ELR (cell line): ENCODE measurements around the gene MRFAP1.
A peak's percentile ranks its signal among the peaks of the same experiment; 100 is the strongest.
"Not testable (repeated sequence)": the region's sequence is repeated elsewhere in the genome, so short reads cannot be mapped to it uniquely, and the experiment has no call there.

Source experiments
- DNase-seq: peaks from one replicate; pipeline ENCODE4 v3.0.0-alpha.2; 2015; ENCODE audit warnings: low read depth

MRFAP1 gene

GRCh38 chr4:6634746-6635145 lies 5.7 kb upstream of the MRFAP1 start:
- DNase-seq, result no peak

DNA sequence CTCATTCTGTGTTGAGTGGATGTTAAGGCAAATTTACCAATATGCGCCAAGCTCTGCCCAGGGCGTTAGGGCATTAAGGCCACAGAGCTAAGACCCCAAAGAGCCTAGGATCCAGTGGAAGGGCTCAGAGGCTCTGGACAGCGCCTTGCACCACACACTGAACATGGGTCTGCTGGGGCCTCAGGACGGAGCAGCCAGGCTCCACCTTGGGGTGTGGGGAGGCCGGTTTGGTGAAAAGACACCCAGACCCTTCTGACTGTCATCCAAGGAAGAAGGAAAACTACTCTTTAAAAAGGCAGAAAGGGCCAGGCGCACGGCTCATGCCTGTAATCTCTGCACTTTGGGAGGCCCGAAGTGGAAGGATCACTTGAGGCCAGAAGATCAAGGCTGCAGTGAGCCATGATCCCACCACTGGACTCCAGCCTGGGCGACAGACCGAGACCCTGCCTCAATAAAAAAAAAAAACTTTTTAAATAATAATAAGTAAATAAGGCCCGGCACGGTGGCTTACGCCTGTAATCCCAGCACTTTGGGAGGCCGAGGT lies 1.3 kb upstream of the MRFAP1 start:
- DNase-seq, result no peak

DNA sequence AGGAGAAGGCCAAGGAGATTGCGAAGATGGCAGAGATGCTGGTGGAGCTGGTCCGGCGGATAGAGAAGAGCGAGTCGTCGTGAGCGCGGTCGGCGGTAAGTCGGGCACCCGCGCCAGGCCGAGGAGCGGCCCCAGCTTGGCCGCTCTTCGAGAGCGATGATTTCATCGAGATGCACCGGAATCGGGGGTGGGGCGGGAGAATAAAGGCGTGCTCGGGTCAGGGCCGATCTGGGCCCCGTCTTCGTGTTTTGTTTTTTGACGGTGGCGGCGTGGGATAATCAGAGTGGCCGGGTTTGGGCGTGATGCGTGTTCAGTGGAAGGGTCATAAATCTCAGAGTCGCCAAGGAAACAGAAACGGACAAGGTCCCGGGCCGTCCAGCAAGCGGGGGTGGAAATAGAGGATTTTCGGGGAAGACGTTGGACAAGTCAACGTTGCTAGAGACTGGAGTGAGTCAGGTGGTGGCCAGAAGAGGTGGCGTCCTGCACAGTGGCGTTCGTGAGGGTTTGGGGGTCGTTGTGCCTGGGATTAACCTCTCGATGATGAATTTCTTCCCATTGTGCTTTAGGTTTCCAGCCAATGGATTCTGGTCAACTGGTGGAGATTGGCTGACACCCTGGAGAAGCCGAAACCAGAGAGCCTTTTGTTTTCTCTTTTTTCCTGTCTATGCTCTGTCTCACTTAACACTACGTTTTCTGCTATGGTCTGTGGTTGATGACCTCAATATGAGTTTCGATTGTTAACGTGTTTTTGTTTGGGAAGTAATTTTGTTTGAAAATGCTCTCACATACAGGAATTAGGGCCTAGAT lies 882 bp downstream of the MRFAP1 start:
- peak; percentile 68 for DNase-seq

- DNase-seq, result no peak
Measured at GRCh38 chr4:6641971-6642320, 1.5 kb downstream of the MRFAP1 start.

DNA sequence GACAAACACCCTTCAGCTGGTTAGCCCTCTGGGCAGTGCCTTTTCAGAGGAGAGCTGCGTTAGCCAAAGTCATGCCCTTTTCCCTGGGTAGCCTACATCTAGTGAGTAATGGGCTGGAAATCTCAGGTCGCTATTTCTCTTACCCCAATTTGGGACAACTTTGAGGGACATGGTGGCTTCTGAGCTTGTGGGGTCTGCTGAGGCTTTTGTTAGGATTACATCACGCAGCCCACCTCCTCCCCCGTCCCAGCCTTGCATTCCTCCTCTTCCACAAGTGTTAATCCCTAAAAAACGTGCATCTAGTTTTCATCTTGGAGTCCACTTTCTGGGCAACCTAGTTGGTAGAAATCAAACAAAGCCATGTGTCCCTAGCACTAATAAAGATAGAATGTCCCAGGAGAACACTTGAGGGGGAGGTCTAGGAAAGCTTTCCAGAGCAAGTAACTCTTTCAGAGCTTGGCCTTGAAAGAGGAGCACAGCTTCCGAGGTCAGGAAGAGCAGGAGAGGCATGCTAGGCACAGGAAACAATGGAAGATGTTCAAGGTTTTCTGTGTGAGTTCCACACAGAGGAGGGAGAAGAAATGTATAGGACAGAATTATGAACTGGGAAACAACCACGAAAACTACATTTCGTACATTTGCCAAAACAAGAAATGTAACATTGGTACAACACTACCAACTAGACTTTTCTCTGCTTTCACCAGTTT lies 2.8 kb downstream of the MRFAP1 start:
- DNase-seq, result no peak

- no peak for DNase-seq
Measured at GRCh38 chr4:6644792-6645530, 4.5 kb downstream of the MRFAP1 start.

- no peak for DNase-seq
Measured at GRCh38 chr4:6647169-6647568, 6.7 kb downstream of the MRFAP1 start.

DNA sequence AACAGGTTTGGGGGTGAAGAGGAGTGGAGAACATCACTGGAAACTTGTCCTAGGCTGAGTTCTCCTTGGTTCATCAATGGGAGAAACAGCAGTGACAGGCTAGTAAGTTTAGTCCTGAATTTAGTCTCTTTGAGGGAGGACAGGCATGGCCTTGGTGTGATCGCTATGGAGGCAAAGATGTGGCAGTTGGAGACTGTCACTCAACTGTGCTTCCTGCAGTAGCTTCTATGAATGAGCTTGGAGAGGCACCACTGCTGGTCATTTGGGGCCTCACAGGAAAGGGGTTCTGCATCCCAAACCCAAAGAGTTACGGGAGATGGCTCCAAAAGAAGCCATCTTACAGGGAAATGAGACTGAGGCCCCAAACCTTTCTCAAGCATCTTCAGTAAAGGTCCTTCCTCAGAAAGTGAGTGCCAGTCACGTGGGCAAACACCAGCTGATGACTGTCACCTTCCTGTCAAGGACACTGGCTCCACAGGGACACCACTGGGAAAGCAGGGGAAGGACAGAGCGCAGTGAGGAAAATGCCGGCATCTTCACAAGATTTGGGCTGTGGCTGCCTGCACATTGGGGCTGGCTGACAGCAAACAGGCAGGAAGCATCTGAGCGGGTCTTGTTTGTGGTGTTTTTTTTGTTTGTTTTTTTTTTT lies 7.2 kb downstream of the MRFAP1 start:
- DNase-seq, result no peak

- no peak for DNase-seq
Measured at GRCh38 chr4:6649216-6649615, 8.7 kb downstream of the MRFAP1 start.

DNA sequence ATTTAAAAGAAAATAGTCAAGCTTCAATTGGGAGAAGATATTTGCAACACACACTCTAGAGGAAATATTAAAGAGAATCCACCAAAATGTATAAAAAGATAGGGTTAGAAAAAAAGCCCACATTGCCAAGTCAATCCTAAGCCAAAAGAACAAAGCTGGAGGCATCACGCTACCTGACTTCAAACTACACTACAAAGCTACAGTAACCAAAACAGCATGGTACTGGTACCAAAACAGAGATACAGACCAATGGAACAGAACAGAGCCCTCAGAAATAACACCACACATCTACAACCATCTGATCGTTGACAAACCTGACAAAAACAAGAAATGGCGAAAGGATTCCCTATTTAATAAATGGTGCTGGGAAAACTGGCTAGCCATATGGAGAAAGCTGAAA lies 13.7 kb downstream of the MRFAP1 start:
- DNase-seq, result not testable (repeated sequence)

DNA sequence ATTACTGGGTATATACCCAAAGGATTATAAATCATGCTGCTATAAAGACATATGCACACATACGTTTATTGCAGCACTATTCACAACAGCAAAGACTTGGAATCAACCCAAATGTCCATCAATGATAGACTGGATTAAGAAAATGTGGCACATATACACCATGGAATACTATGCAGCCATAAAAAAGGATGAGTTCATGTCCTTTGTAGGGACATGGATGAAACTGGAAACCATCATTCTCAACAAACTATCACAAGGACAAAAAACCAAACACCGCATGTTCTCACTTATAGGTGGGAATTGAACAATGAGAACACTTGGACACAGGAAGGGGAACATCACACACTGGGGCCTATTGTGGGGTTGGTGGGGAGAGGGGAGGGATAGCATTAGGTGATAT lies 14.8 kb downstream of the MRFAP1 start:
- not testable (repeated sequence) for DNase-seq

DNA sequence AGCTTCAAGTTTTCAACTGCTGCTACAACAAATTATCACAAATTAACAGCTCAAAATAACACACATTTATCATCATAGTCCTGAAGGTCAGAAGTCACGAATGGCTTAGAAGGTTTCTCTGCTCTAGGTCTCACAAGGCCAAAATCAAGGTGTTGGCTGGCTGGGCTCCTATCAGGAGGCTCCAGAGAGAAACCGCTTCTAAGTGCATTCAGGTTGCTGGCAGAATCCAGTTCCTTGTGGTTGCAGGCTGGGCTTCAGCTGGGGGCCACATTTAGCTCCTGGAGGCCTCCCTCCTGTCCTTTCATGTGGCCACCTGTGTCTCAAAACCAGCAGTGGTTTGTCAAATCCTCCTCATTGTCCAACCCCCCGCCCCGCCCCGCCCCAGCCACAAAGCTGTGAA lies 15.4 kb downstream of the MRFAP1 start:
- no peak for DNase-seq

- DNase-seq, result no peak
Measured at GRCh38 chr4:6657242-6658208, 17.0 kb downstream of the MRFAP1 start.

DNA sequence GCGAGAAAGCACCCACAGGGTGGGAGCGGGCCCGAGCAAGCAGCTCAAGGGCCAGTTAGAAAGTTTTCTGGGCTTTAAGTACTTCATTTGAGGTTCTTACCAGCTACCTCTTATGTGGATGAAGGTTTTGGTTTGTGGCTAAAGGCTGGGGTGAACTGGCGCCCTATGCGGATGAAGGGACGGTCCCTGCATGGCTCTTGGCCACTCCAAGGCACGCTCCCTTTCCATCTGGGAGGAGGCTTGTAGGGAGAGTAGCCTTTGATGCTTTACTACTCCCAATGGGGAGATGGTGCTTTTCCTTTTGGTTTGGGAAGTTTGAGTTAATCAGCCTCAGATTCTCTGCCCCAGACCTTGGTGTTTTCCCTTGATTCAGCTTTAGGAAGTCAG lies 17.7 kb downstream of the MRFAP1 start:
- DNase-seq, result no peak

DNA sequence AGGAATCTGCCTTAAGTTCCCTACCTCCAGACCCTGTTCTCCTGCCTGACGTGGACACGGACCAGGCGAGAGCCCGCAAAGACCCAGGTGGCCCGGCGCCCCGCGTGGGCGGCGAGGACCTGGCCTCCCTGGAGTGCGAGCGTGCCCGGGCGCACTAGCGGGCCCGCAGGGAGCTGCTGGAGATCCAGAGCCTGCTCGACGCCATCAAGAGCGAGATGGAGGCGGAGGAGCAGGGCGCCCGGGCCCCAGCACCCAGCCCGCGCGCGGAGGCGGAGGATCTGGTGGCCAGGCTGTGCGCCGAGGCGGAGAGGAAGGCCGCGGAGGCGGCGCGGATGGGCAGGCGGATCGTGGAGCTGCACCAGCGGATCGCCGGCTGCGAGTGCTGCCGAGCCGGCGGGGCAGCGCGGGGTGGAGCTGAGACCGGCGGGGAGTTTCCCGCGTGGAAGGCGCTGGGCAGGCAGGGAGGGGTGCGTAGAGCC lies 18.2 kb downstream of the MRFAP1 start:
- peak; percentile 28 for DNase-seq

- no peak for DNase-seq
Measured at GRCh38 chr4:6659897-6660296, 19.4 kb downstream of the MRFAP1 start.

- DNase-seq, result no peak
Measured at GRCh38 chr4:6660430-6660829, 19.9 kb downstream of the MRFAP1 start.

DNA sequence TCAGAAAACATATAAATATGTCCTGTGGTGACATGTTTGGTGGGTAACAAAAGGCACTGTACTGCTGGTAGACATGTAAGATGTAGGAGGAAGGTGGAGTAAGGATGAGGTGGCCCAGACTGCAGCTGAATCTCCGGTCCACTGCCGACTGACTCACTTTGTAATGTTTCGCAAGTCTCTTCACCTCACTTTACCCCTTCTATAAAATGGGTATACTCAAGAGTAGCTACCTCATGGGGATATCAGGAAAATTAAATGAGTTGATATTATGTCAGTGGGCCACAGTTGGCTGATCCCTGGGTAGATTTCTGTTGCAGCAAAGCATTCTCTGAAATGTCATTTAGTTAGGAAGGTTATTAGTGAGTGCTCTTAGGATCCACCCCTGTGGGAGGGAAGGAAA lies 22.1 kb downstream of the MRFAP1 start:
- DNase-seq, result no peak

DNA sequence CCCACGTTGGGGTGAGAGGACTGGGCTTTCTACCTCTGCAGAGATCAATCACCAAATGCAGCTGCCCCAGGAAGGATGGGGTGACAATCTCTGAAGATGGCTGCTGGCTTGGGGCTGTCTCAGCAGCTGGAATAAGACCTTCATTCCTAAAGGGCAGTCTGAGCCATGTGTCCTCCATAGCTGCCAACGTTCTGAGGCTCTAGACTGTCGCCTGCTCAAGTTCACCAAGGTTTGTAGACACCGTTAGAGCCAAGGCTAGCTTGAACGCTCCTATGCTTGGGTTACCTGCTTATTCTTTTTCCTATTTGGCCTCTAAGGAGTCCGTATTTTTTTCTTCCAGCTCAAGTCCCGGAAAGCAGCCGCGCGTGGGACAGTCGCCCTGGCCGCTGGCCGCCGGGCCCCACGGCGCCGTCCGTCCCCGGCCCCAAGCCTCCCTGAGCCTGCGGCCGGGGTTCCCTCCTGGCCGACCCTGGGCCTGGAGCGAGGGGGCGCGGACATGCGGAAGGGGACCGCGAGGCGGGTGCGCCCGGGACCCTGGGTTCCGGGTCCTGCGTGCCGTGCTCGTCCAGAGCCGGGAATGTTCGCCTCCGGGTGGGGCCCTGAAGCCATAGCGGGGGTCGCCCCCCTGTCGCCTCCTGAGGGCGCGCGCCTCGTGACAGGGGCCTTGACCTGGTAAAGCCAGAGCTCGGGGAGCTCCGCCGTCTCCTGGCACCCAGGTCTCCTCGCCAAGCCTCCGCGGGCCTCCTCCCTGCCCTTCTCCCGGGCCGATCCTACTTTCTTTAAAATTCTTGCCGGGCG lies 23.3 kb downstream of the MRFAP1 start:
- no peak for DNase-seq

GRCh38 chr4:6665320-6665654 lies 24.8 kb downstream of the MRFAP1 start:
- no peak for DNase-seq
